ENCODE data around the gene DENND4C. TPM values are rescaled to one million over a fixed set of nuclear protein-coding genes. Genes with fewer than 3 reads are reported as not detected.

Gene DENND4C
- total RNA-seq, 2 donors from 2014 or later, result 56.4 to 91.4 TPM

DNA sequence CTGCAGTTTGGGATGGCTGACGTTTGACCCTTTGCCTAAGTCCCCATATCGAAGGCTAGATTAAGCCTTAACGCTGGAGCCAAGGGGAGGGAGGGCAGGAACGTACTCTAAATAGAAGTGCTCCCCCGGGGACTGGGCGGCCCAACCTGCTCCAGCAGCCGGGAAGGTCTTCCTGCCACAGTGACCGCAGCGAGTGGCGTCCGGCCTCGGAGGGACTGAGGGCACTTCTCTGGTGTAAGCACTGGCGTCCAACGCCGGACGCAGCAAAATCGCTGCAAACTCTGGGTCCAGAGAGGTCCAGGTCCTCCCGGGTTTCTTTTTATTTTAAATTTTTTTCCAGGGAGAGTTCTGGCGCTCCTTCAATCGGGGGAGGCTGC, 177.8 kb downstream of the DENND4C start:
- Histone ChIP-seq H3K9ac (ENCODE audit: low read depth in 2 of 2, low read length in 2 of 2) (peak overlapping the region; percentile 29 to 84), H3K36me3 (no peaks in the 10 kb centered on the region), H3K9me3 (no peaks in the 10 kb centered on the region), H3K27ac (peak overlapping the region; percentile 31), H3K27me3 (no peaks in the 10 kb centered on the region), H3K4me1 (no peaks in the 10 kb centered on the region), H3K4me3 (peak overlapping the region; percentile 85)
- intact Hi-C loops (cut with DNase I), result no loop called here
- no peak for DNase-seq
- TF ChIP-seq, protein P1, sequence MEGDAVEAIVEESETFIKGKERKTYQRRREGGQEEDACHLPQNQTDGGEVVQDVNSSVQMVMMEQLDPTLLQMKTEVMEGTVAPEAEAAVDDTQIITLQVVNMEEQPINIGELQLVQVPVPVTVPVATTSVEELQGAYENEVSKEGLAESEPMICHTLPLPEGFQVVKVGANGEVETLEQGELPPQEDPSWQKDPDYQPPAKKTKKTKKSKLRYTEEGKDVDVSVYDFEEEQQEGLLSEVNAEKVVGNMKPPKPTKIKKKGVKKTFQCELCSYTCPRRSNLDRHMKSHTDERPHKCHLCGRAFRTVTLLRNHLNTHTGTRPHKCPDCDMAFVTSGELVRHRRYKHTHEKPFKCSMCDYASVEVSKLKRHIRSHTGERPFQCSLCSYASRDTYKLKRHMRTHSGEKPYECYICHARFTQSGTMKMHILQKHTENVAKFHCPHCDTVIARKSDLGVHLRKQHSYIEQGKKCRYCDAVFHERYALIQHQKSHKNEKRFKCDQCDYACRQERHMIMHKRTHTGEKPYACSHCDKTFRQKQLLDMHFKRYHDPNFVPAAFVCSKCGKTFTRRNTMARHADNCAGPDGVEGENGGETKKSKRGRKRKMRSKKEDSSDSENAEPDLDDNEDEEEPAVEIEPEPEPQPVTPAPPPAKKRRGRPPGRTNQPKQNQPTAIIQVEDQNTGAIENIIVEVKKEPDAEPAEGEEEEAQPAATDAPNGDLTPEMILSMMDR (IDR thresholded peaks at IDR 0.05), result no peak

DNA sequence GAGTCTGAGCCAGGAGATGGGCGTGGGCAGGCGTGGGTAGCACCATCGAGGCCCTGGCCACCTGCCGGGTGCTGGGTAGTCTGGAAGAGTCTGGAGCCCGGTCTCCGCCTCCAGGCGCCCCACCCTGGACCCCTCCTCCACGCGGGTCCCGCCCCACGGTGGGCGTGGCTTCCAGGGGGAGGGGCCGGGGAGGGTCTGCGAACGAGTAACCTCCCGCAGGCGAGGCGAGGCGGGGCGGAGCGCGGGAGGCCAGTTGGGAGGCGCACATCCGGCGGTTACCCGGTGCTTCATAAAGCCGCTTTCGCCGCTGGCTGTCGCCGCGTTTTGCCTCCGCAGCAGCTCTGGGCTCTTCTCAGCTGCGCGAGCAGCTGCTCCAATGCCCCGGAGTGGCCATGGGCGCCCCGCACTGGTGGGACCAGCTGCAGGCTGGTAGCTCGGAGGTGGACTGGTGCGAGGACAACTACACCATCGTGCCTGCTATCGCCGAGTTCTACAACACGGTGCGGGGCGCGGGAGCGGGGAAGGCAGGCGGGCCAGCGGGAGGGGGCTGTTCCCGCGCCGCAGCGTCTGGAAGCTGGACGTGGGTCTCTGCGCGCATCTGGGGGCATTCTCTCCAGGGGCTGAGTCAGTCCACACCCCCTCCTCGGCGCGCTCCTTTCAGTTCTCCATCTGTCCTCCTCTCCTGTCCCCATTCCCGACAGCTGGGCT, 178.4 kb downstream of the DENND4C start, which contains the start of gene ACER2:
TSS of gene ACER2 (plus strand) at position 317 of the 708 bp plus-strand sequence. CDS start at position 393, 76 bp downstream.
- peak; percentile 99 for DNase-seq
- Histone ChIP-seq H3K36me3 (no peaks in the 10 kb centered on the region), H3K27ac (peak within 1 kb of the TSS; percentile 31), H3K9ac (ENCODE audit: low read depth in 2 of 2, low read length in 2 of 2) (peak within 1 kb of the TSS; percentile 84), H3K4me1 (no peaks in the 10 kb centered on the region), H3K4me3 (peak within 1 kb of the TSS; percentile 85), H3K9me3 (no peaks in the 10 kb centered on the region), H3K27me3 (no peaks in the 10 kb centered on the region)
- TF ChIP-seq, protein P1 (IDR thresholded peaks at IDR 0.05), result no peak
- intact Hi-C loops (cut with DNase I), result no loop called here

DNA sequence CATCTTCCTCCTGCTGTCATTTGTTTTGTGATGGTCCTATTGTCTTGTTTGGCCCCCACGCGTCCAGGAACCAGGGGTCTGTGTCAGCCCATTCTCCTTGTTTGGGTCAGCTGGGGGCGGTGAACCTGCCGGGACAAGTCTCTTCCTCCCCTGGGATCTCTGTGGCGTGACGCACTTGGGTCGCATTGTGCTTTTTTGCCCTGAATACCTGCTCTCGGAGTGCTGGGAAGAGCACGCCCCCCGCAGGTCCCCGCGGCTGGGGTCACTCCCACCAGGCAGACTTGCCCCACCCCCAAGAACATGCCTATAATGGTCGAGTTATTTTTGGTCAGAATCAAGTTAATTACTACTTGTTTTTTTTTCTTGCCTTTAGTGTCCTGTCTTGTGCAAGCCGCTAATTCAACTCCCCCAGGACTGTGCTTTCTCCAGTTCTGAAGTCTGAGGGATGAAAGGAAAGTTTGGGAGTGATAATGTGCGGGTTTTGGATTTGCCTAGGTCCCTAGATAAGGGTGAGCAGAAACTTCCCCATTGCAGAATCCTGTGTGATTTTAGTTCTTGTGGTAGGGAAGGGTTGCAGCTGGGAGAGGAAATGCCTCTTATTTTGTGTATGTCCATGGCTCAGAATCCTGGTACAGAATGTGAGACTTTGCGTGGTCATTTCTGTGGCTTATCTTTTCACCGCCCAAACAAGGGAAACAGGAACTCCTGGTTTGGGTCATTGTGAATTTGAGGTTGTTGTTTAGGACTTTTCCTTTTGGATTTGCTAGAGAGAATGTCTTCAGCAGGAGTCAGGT, 179.1 kb downstream of the DENND4C start:
- Histone ChIP-seq H3K27ac (peak overlapping the region; percentile 31), H3K27me3 (no peaks in the 10 kb centered on the region), H3K36me3 (no peaks in the 10 kb centered on the region), H3K9me3 (no peaks in the 10 kb centered on the region), H3K9ac (ENCODE audit: low read depth in 2 of 2, low read length in 2 of 2) (peak overlapping the region; percentile 84), H3K4me3 (peak overlapping the region; percentile 85), H3K4me1 (no peaks in the 10 kb centered on the region)
- peak; percentile 44 for DNase-seq
- intact Hi-C loops (cut with DNase I), result no loop called here
- TF ChIP-seq, protein P1 (IDR thresholded peaks at IDR 0.05), result no peak

DNA sequence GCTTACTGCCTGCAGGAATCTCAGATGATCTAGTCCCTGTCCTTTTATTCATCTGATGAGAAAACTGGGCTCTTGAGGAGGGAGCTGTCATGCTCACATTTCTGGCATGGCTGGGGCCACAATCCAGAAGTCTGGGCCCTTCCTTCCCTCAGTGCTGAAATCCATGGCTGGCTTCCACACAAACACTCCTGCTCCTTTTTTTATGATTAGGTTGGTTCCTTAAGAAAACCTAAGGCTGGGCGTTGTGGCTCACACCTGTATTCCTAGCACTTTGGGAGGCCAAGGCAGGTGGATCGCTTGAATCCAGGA, 179.7 kb downstream of the DENND4C start:
- Histone ChIP-seq H3K27ac (no peak overlapping the region), H3K9ac (ENCODE audit: low read depth in 2 of 2, low read length in 2 of 2) (peak overlapping the region in 1 of 2 donors; percentile 84)

DNA sequence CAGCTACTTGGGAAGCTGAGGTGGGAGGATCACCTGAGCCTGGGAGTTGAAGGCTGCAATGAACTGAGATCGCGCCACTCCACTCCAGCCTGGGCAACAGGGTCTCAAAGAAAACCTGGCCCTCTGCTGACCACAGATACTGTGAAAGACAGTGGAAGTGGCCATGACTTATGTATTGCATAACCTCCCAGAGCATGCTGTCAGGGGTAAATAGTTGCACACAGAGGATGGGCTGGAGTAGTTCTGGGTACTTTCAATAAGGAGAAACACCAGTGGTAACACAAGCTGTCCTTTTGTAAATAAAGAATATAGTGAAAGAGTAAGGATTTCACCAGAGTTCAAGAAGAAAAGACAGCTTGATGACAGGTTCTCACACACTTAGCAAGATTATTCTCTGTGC, 180.1 kb downstream of the DENND4C start:
- DNase-seq, result no peak
- Histone ChIP-seq H3K4me1 (no peaks in the 10 kb centered on the region), H3K9me3 (no peaks in the 10 kb centered on the region), H3K27ac (no peak overlapping the region), H3K4me3 (no peak overlapping the region), H3K9ac (ENCODE audit: low read depth in 2 of 2, low read length in 2 of 2) (no peak overlapping the region), H3K36me3 (no peaks in the 10 kb centered on the region), H3K27me3 (no peaks in the 10 kb centered on the region)
- TF ChIP-seq, protein P1 (IDR thresholded peaks at IDR 0.05), result no peak
- intact Hi-C loops (cut with DNase I), result no loop called here

More for the DNA sequence above, 179.7 kb downstream of the DENND4C start:
- DNase-seq, result no peak
- Histone ChIP-seq H3K4me1 (no peaks in the 10 kb centered on the region), H3K27me3 (no peaks in the 10 kb centered on the region), H3K4me3 (no peak overlapping the region), H3K36me3 (no peaks in the 10 kb centered on the region), H3K9me3 (no peaks in the 10 kb centered on the region)
- TF ChIP-seq, protein P1 (IDR thresholded peaks at IDR 0.05), result no peak
- intact Hi-C loops (cut with DNase I), result no loop called here
